ENCODE results near the gene CABS1.

The CABS1 gene

GRCh38 chr4:70336043-70336442, 1.3 kb downstream of the CABS1 start:
- Histone ChIP-seq H3K36me3 (ENCODE audit: control insufficient read depth, insufficient read depth, low read length) (no peaks in the 10 kb centered on the region), H3K9me3 (ENCODE audit: control insufficient read depth, insufficient read depth, low read length) (no peaks in the 10 kb centered on the region), H3K4me3 (ENCODE audit: low read depth, low read length) (no peak overlapping the region), H3K9ac (ENCODE audit: low read depth, low read length) (no peak overlapping the region), H3K27me3 (ENCODE audit: control insufficient read depth, insufficient read depth, low read length) (no peaks in the 10 kb centered on the region), H3K4me1 (ENCODE audit: control insufficient read depth, insufficient read depth, low read length) (no peaks in the 10 kb centered on the region)

- Histone ChIP-seq H3K9me3 (ENCODE audit: control insufficient read depth, insufficient read depth, low read length) (no peaks in the 10 kb centered on the region), H3K9ac (ENCODE audit: low read depth, low read length) (no peak overlapping the region), H3K27me3 (ENCODE audit: control insufficient read depth, insufficient read depth, low read length) (no peaks in the 10 kb centered on the region), H3K4me3 (ENCODE audit: low read depth, low read length) (no peak overlapping the region), H3K4me1 (ENCODE audit: control insufficient read depth, insufficient read depth, low read length) (no peaks in the 10 kb centered on the region), H3K36me3 (ENCODE audit: control insufficient read depth, insufficient read depth, low read length) (no peaks in the 10 kb centered on the region)
Observed at GRCh38 chr4:70337886-70338420, 3.2 kb downstream of the CABS1 start.

- Histone ChIP-seq H3K9ac (ENCODE audit: low read depth, low read length) (no peak overlapping the region), H3K36me3 (ENCODE audit: control insufficient read depth, insufficient read depth, low read length) (no peaks in the 10 kb centered on the region), H3K4me3 (ENCODE audit: low read depth, low read length) (no peak overlapping the region), H3K4me1 (ENCODE audit: control insufficient read depth, insufficient read depth, low read length) (no peaks in the 10 kb centered on the region), H3K9me3 (ENCODE audit: control insufficient read depth, insufficient read depth, low read length) (no peaks in the 10 kb centered on the region), H3K27me3 (ENCODE audit: control insufficient read depth, insufficient read depth, low read length) (no peaks in the 10 kb centered on the region)
Observed at GRCh38 chr4:70356185-70356584, 21.4 kb downstream of the CABS1 start.

- no peaks in the 10 kb centered on the region for H3K36me3 ChIP-seq (ENCODE audit: control insufficient read depth, insufficient read depth, low read length)
- no peaks in the 10 kb centered on the region for H3K4me1 ChIP-seq (ENCODE audit: control insufficient read depth, insufficient read depth, low read length)
- no peak overlapping the region for H3K9ac ChIP-seq (ENCODE audit: low read depth, low read length)
- no peaks in the 10 kb centered on the region for H3K27me3 ChIP-seq (ENCODE audit: control insufficient read depth, insufficient read depth, low read length)
- H3K4me3 ChIP-seq (ENCODE audit: low read depth, low read length) = no peak overlapping the region
- H3K9me3 ChIP-seq (ENCODE audit: control insufficient read depth, insufficient read depth, low read length) = no peaks in the 10 kb centered on the region
Observed at GRCh38 chr4:70359115-70359661, 24.4 kb downstream of the CABS1 start.

- Histone ChIP-seq H3K9ac (ENCODE audit: low read depth, low read length) (no peak within 1 kb of the TSS), H3K4me3 (ENCODE audit: low read depth, low read length) (no peak within 1 kb of the TSS), H3K4me1 (ENCODE audit: control insufficient read depth, insufficient read depth, low read length) (no peaks in the 10 kb centered on the region), H3K9me3 (ENCODE audit: control insufficient read depth, insufficient read depth, low read length) (no peaks in the 10 kb centered on the region), H3K27me3 (ENCODE audit: control insufficient read depth, insufficient read depth, low read length) (no peaks in the 10 kb centered on the region), H3K36me3 (ENCODE audit: control insufficient read depth, insufficient read depth, low read length) (no peaks in the 10 kb centered on the region)
Observed at GRCh38 chr4:70360460-70360859, 25.7 kb downstream of the CABS1 start, which contains the start of gene SMR3A. Gene SMR3A, plus strand, starts transcription at chr4:70360760. Its CDS starts 1,356 bp downstream, at chr4:70362116.

GRCh38 chr4:70364002-70364401, 29.2 kb downstream of the CABS1 start:
- H3K9ac ChIP-seq (ENCODE audit: low read depth, low read length) = no peak overlapping the region
- no peaks in the 10 kb centered on the region for H3K9me3 ChIP-seq (ENCODE audit: control insufficient read depth, insufficient read depth, low read length)
- no peak overlapping the region for H3K4me3 ChIP-seq (ENCODE audit: low read depth, low read length)
- H3K4me1 ChIP-seq (ENCODE audit: control insufficient read depth, insufficient read depth, low read length) = no peaks in the 10 kb centered on the region
- H3K27me3 ChIP-seq (ENCODE audit: control insufficient read depth, insufficient read depth, low read length) = no peaks in the 10 kb centered on the region
- no peaks in the 10 kb centered on the region for H3K36me3 ChIP-seq (ENCODE audit: control insufficient read depth, insufficient read depth, low read length)

- Histone ChIP-seq H3K4me3 (ENCODE audit: low read depth, low read length) (no peak overlapping the region), H3K4me1 (ENCODE audit: control insufficient read depth, insufficient read depth, low read length) (no peaks in the 10 kb centered on the region), H3K27me3 (ENCODE audit: control insufficient read depth, insufficient read depth, low read length) (no peaks in the 10 kb centered on the region), H3K36me3 (ENCODE audit: control insufficient read depth, insufficient read depth, low read length) (no peaks in the 10 kb centered on the region), H3K9me3 (ENCODE audit: control insufficient read depth, insufficient read depth, low read length) (no peaks in the 10 kb centered on the region), H3K9ac (ENCODE audit: low read depth, low read length) (no peak overlapping the region)
Observed at GRCh38 chr4:70365479-70365878, 30.7 kb downstream of the CABS1 start.

- Histone ChIP-seq H3K4me3 (ENCODE audit: low read depth, low read length) (no peak overlapping the region), H3K9ac (ENCODE audit: low read depth, low read length) (no peak overlapping the region), H3K9me3 (ENCODE audit: control insufficient read depth, insufficient read depth, low read length) (no peaks in the 10 kb centered on the region), H3K4me1 (ENCODE audit: control insufficient read depth, insufficient read depth, low read length) (no peaks in the 10 kb centered on the region), H3K36me3 (ENCODE audit: control insufficient read depth, insufficient read depth, low read length) (no peaks in the 10 kb centered on the region), H3K27me3 (ENCODE audit: control insufficient read depth, insufficient read depth, low read length) (no peaks in the 10 kb centered on the region)
Observed at GRCh38 chr4:70367813-70368212, 33.0 kb downstream of the CABS1 start.

GRCh38 chr4:70371987-70372386, 37.2 kb downstream of the CABS1 start:
- Histone ChIP-seq H3K36me3 (ENCODE audit: control insufficient read depth, insufficient read depth, low read length) (no peaks in the 10 kb centered on the region), H3K9ac (ENCODE audit: low read depth, low read length) (no peak overlapping the region), H3K9me3 (ENCODE audit: control insufficient read depth, insufficient read depth, low read length) (no peaks in the 10 kb centered on the region), H3K27me3 (ENCODE audit: control insufficient read depth, insufficient read depth, low read length) (no peaks in the 10 kb centered on the region), H3K4me1 (ENCODE audit: control insufficient read depth, insufficient read depth, low read length) (no peaks in the 10 kb centered on the region), H3K4me3 (ENCODE audit: low read depth, low read length) (no peak overlapping the region)

- no peaks in the 10 kb centered on the region for H3K9me3 ChIP-seq (ENCODE audit: control insufficient read depth, insufficient read depth, low read length)
- no peak overlapping the region for H3K4me3 ChIP-seq (ENCODE audit: low read depth, low read length)
- no peaks in the 10 kb centered on the region for H3K4me1 ChIP-seq (ENCODE audit: control insufficient read depth, insufficient read depth, low read length)
- no peak overlapping the region for H3K9ac ChIP-seq (ENCODE audit: low read depth, low read length)
- H3K36me3 ChIP-seq (ENCODE audit: control insufficient read depth, insufficient read depth, low read length) = no peaks in the 10 kb centered on the region
- no peaks in the 10 kb centered on the region for H3K27me3 ChIP-seq (ENCODE audit: control insufficient read depth, insufficient read depth, low read length)
Observed at GRCh38 chr4:70372760-70373159, 38.0 kb downstream of the CABS1 start.

GRCh38 chr4:70380578-70380977, 45.8 kb downstream of the CABS1 start:
- Histone ChIP-seq H3K4me1 (ENCODE audit: control insufficient read depth, insufficient read depth, low read length) (no peaks in the 10 kb centered on the region), H3K9me3 (ENCODE audit: control insufficient read depth, insufficient read depth, low read length) (no peaks in the 10 kb centered on the region), H3K4me3 (ENCODE audit: low read depth, low read length) (no peak overlapping the region), H3K27me3 (ENCODE audit: control insufficient read depth, insufficient read depth, low read length) (no peaks in the 10 kb centered on the region), H3K36me3 (ENCODE audit: control insufficient read depth, insufficient read depth, low read length) (no peaks in the 10 kb centered on the region), H3K9ac (ENCODE audit: low read depth, low read length) (no peak overlapping the region)

- Histone ChIP-seq H3K4me3 (ENCODE audit: low read depth, low read length) (no peak within 1 kb of the TSS), H3K27me3 (ENCODE audit: control insufficient read depth, insufficient read depth, low read length) (no peaks in the 10 kb centered on the region)
Observed at GRCh38 chr4:70382691-70383181, 48.0 kb downstream of the CABS1 start, which contains the start of gene SMR3B. Gene SMR3B, plus strand, starts transcription at chr4:70383131. Its CDS starts 1,380 bp downstream, at chr4:70384511.

More at GRCh38 chr4:70382691-70383181, 48.0 kb downstream of the CABS1 start, which contains the start of gene SMR3B:
- Histone ChIP-seq H3K9ac (ENCODE audit: low read depth, low read length) (no peak within 1 kb of the TSS), H3K9me3 (ENCODE audit: control insufficient read depth, insufficient read depth, low read length) (no peaks in the 10 kb centered on the region), H3K36me3 (ENCODE audit: control insufficient read depth, insufficient read depth, low read length) (no peaks in the 10 kb centered on the region), H3K4me1 (ENCODE audit: control insufficient read depth, insufficient read depth, low read length) (no peaks in the 10 kb centered on the region)

All from iPS-15b (cell line).